Activated CD4-positive, alpha-beta T cell treated with anti-CD3 and anti-CD28 coated beads, Interleukin-2, amount 10 ng/mL, durations not matched to agents 24 days and 14 days (primary cell): ENCODE measurements around the gene FILIP1L. TPM values are rescaled to one million over a fixed set of nuclear protein-coding genes. Genes with fewer than 3 reads are reported as not detected.

Experiments
- DNase-seq: peaks from one replicate; pipeline ENCODE4 v3.0.0; 2022
- H3K27ac Mint-ChIP-seq: one replicate; pipeline ENCODE4 v1.8.0; 2022; ENCODE audit warnings: mild to moderate bottlenecking, mixed read lengths
- H3K27me3 Mint-ChIP-seq: one replicate; pipeline ENCODE4 v1.8.0; 2022; ENCODE audit warnings: mixed read lengths
- H3K36me3 Mint-ChIP-seq: one replicate; pipeline ENCODE4 v1.8.0; 2022; ENCODE audit warnings: low read depth, mild to moderate bottlenecking, mixed read lengths
- H3K4me1 Mint-ChIP-seq: one replicate; pipeline ENCODE4 v1.8.0; 2021; ENCODE audit warnings: mixed read lengths
- H3K4me3 Mint-ChIP-seq: one replicate; pipeline ENCODE4 v1.8.0; 2022; ENCODE audit warnings: mild to moderate bottlenecking, moderate library complexity, mixed read lengths
- H3K9me3 Mint-ChIP-seq: one replicate; pipeline ENCODE4 v1.8.0; 2021; ENCODE audit warnings: mixed read lengths
- intact Hi-C: fragments of 100-400 bp; cut with micrococcal nuclease; formaldehyde crosslinking; loops from one replicate; pipeline ENCODE4 v1.15.1; 2023
- total RNA-seq: library from RNA; stranded (reverse); gene quantifications from 2 replicates; pipeline ENCODE4 v1.2.3, GENCODE V29; 2022

FILIP1L gene
- total RNA-seq, 1 donor from 2014 or later, result 1.4 TPM

DNA sequence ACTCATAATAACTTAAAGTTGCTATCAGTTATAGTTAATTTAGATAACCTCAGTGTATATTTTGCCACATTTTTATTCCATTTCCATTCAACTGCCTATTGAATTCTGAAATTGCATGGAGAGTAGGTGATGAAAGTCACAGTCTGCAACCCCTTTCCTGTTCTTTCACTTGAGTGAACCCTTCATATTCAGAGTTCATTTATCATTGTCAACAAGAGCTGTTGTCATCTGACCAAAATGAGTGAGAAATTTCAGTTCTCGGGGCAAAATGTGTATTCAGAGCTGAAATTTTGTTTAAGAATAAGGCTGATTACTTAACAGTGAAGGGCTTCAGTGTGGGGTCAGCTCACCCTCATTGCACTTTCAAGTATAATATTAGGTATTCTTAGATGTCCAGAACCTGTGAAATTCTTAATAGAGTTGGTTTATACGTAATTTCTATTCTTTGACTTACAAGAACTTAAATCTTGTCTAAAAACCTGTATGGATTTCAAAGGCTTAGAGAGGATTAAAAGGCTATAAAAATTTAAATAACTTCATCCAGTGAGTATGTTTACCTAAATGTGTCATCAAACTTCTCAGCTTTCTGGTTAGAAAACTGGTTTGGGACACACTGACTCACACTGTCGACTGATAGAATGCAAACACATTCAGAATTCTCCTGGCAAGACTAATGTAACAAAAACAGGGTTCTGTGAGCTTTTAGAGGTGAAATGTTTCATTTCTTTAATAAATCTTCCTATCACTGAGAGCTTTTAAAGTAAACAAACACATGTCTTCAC is 204.4 kb downstream of the FILIP1L start:
- intact Hi-C loops, result no loop called here
- no peaks in the 10 kb centered on the region for H3K36me3 Mint-ChIP-seq
- DNase-seq, result no peak
- H3K9me3 Mint-ChIP-seq, result no peaks in the 10 kb centered on the region
- H3K27ac Mint-ChIP-seq, result no peak overlapping the region
- no peaks in the 10 kb centered on the region for H3K27me3 Mint-ChIP-seq
- H3K4me3 Mint-ChIP-seq, result no peak overlapping the region
- H3K4me1 Mint-ChIP-seq, result no peaks in the 10 kb centered on the region

DNA sequence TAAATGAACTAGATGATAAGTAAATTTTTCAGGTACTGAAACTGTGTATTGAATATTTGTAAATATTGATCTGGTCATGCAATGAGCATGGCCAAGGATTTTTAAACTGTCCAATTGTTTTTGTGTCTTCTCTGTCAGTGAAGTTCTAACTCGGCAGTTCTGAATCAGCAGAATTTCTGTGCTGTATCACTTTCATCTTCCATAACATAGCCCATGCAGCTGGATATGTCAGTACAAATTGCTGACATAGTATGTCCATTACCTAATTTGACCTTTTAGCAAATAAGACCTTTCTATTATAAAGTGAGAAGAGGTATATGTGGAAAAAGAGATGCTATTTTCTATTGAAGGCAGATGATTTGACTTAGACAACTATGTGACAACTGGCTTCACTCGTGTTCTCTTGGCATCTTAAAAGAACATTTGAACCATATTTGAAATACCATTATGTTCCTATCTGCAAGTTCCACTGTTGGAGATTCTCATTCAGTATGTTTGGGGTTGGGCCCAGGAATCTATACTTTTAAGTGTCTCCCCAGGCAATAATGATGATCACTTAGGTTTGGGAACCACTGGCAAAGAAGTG is 206.2 kb downstream of the FILIP1L start:
- H3K4me1 Mint-ChIP-seq, result no peaks in the 10 kb centered on the region
- intact Hi-C loops, result no loop called here
- H3K27ac Mint-ChIP-seq, result no peak overlapping the region
- H3K27me3 Mint-ChIP-seq, result no peaks in the 10 kb centered on the region
- H3K9me3 Mint-ChIP-seq, result no peaks in the 10 kb centered on the region
- DNase-seq, result no peak
- H3K4me3 Mint-ChIP-seq, result no peak overlapping the region
- no peaks in the 10 kb centered on the region for H3K36me3 Mint-ChIP-seq

DNA sequence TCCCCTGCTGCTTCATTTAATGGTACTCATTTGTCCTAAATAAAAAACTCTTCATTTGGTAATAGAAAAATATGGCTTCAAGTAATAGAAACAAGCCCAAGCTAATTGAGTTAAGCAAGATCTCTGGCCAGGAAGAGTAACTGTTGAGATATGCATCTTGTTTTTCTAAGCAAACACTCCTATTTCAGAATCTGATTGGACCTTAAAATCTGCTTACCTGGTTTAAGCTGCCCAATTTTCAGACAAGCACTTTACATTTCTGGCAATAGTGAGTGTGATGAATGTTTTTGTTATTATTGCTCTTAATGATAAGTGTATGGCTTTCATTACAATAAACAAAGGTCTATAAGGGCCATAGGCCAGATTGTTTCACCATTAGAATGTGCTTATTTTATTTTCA is 210.4 kb downstream of the FILIP1L start:
- H3K36me3 Mint-ChIP-seq, result no peaks in the 10 kb centered on the region
- peaks cover 2% of the 10 kb centered on the region for H3K4me1 Mint-ChIP-seq
- no peak overlapping the region for H3K4me3 Mint-ChIP-seq
- H3K27me3 Mint-ChIP-seq, result no peaks in the 10 kb centered on the region
- no peak for DNase-seq
- H3K27ac Mint-ChIP-seq, result no peak overlapping the region
- no peaks in the 10 kb centered on the region for H3K9me3 Mint-ChIP-seq
- intact Hi-C loops, result no loop called here

DNA sequence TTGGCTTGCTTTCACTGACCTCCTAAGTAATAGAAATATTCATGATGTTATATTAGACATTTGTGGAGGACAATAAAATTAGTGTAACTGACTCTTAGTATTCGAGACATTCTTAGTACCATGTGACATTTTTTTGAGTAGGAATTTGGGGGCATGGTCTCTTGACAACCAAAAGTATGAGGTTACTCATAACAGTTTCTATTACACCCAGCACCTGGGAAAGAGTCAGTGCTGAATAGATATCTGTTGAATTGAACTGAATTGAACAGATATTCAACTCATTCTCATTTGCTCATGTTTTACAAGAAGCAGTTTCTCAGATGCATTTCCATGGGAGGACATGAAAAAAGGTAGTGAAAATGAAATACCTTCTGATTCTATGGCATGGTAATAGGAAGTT is 212.2 kb downstream of the FILIP1L start:
- Mint-ChIP-seq H3K9me3 (no peaks in the 10 kb centered on the region), H3K4me3 (no peak overlapping the region), H3K27me3 (no peaks in the 10 kb centered on the region), H3K36me3 (no peaks in the 10 kb centered on the region), H3K4me1 (peaks cover 2% of the 10 kb centered on the region), H3K27ac (no peak overlapping the region)
- DNase-seq, result no peak
- intact Hi-C loops, result no loop called here

DNA sequence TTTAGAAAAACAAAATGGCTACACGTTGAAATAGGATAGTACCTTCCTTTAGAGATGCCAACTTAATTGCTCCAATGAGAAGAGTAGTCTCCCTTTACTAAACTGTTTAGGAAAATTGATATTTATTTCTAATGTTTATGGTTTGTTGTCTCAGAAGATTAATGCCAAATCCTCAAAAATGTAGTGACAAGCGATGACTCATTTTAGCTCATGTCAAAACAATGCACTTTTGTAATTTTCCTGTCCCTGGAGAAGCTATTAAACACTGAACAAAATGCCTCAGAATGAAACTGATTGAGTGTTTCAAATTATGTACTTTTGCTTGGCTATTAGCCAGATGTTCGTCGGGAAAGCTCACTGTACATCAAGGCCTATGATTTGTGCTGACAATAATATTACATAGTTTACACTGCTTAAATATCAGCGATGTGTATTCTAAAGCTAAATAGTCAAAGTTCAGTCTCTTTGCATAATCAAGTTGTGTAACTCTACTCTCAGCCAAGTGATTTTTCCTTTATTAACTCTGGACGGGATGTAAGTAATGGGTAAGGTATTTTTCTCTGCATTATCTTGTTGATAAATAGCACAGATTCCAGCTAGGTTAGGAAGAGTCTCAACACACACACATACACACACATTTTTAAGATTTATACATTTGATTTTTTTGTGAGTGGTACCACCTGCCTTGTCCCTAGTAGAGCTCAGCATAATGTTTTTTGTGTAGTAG is 212.9 kb downstream of the FILIP1L start:
- Mint-ChIP-seq H3K4me1 (peaks cover 2% of the 10 kb centered on the region), H3K9me3 (no peaks in the 10 kb centered on the region), H3K27ac (no peak overlapping the region), H3K27me3 (no peaks in the 10 kb centered on the region), H3K4me3 (no peak overlapping the region), H3K36me3 (no peaks in the 10 kb centered on the region)
- intact Hi-C loops, result no loop called here
- DNase-seq, result no peak

DNA sequence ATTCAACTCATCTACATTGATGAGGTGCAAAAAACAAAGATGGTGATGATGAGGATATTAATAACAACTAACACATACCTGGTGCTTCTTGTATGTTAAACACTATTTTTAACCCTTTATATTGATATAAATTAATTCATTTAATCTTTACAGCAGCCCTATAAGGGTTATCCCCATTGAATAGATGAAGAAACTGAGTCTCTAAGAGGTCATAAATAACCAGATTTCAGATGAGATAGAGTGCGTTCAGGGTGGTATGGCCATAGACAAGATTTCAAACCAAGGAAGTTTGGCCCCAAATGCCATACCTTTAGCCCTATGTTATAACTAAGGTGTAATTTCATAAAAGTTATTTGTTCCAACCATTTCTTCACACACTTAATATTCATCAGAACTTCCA is 214.1 kb downstream of the FILIP1L start:
- peaks cover 8% of the 10 kb centered on the region for H3K4me1 Mint-ChIP-seq
- no peaks in the 10 kb centered on the region for H3K9me3 Mint-ChIP-seq
- no peaks in the 10 kb centered on the region for H3K36me3 Mint-ChIP-seq
- DNase-seq, result no peak
- H3K27me3 Mint-ChIP-seq, result no peaks in the 10 kb centered on the region
- no peak overlapping the region for H3K27ac Mint-ChIP-seq
- no peak overlapping the region for H3K4me3 Mint-ChIP-seq
- intact Hi-C loops, result no loop called here

DNA sequence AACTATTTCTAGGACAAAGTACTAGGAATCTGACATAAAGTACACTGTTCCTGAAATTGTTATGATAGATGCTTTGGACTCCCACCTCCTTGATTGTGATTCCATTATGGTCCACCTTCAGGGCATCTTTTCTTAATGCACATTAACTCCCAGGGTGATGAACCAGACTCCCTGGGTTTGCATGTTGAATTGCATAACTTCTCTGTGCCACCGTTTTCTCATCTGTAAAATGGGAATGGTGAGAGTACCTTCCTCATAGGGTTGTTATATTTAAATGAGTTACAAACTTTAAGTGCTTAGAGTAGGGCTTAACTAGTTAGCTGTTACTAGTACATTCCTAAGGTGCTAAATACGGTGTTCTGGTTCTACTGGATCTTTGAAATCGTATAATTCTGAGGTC is 214.7 kb downstream of the FILIP1L start:
- Mint-ChIP-seq H3K9me3 (no peaks in the 10 kb centered on the region), H3K4me1 (peaks cover 8% of the 10 kb centered on the region), H3K27ac (no peak overlapping the region), H3K27me3 (no peaks in the 10 kb centered on the region), H3K4me3 (no peak overlapping the region), H3K36me3 (no peaks in the 10 kb centered on the region)
- intact Hi-C loops, result no loop called here
- DNase-seq, result no peak

DNA sequence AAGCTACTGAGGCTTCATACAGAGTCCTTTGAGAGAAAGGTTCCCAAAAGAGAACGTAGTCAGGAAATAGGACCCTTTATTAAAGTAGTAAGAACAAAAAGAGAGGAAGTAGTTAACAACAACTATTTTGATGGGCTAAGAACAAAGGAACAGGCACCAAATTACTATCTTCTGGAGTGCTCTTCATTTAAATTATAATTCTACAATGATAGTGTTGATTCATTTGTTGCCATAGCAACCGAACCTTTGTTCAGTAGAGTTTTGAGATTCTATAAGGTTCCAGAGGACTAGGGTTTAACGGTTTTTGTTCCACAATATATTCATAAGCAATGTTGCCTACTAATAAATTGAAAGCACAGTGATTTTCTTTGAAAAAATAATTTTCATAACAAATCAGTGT is 217.8 kb downstream of the FILIP1L start:
- intact Hi-C loops, result no loop called here
- no peak overlapping the region for H3K4me3 Mint-ChIP-seq
- no peaks in the 10 kb centered on the region for H3K27me3 Mint-ChIP-seq
- H3K9me3 Mint-ChIP-seq, result no peaks in the 10 kb centered on the region
- H3K27ac Mint-ChIP-seq, result no peak overlapping the region
- peaks cover 10% of the 10 kb centered on the region for H3K4me1 Mint-ChIP-seq
- H3K36me3 Mint-ChIP-seq, result no peaks in the 10 kb centered on the region
- DNase-seq, result no peak

DNA sequence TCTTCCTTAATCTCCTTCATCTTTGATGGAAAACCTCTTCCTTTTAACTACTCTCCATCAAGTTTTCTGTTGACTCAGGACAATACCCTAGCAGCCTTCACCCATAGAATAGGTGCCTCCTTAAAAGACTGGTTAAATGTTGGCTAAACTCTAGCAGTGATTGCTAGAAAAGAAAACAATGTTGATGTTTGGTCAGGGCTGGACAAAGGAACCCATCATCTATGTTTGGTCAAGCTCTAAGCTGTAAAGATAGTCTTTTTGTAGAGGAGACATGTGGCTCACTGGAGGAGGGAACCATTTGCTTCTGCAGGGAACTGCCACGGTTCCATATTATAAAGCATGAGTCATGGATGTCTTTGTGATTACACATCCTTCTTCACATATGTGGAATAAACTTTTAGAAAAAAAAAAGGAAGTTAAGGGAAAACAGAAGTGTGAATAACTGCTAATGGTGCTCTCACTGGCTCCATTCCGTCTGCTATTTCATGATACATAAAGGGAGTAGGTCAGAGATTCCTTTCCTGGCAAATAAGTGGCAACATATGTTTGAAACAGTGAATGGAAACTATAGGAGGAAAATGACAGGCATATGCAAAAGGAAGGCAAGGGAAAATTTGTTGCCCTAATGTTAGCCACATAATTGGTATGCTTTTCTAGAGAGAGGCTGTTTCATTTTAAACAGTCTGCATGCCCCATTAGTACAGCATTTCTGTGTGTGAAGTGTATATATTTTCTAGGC is 218.4 kb downstream of the FILIP1L start:
- Mint-ChIP-seq H3K9me3 (no peaks in the 10 kb centered on the region), H3K27me3 (no peaks in the 10 kb centered on the region), H3K27ac (no peak overlapping the region)

DNA sequence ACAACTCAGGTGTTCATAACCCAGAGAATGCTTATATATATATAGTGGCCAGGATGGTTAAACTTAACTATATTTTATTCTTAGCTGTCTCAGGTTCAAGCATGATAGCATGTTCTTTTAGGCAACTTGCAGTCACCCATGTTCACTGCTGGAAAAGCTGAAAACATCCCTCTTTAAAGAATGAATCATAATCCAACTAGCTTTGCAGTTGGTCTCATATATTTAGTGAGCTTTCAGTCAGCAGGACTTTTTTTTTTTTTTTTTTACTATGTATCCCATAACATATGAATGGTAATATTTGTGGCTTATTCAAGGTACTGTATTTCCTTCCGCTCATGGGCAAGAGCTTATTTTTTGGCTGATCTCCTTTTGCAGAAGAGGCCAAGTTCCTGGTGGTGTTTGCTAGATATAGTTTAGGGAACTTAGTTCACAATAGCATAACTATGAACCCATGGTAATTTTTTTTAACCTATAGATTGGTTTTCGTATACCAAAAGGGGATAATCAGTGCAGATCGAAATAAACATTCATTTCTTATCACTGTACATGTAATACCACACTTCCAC is 219.1 kb downstream of the FILIP1L start:
- intact Hi-C loops, result no loop called here
- Mint-ChIP-seq H3K9me3 (no peaks in the 10 kb centered on the region), H3K4me3 (no peak overlapping the region), H3K36me3 (no peaks in the 10 kb centered on the region), H3K27ac (no peak overlapping the region), H3K27me3 (no peaks in the 10 kb centered on the region), H3K4me1 (peaks cover 9% of the 10 kb centered on the region)
- DNase-seq, result no peak

More for the DNA sequence above, 218.4 kb downstream of the FILIP1L start:
- Mint-ChIP-seq H3K36me3 (no peaks in the 10 kb centered on the region), H3K4me1 (peaks cover 9% of the 10 kb centered on the region), H3K4me3 (no peak overlapping the region)
- intact Hi-C loops, result no loop called here
- no peak for DNase-seq

DNA sequence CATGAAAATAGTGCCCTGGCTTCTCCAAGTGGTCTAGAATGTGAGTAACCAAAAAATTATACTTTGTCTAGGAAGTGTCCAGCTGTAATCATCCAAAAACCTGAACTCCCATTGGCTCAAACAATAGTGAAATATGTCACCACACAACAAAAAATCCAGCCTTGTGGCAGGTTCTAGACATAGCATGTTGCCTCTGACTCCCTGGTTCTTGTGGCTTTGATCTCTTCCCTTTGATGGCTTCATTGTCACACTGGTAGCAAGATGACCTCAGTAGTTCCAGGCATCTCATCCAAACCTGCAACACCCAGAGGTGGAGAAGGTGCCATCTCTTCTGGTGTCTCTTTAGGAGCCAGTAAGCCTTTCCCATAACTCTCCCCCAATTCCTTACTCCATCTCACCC is 222.0 kb downstream of the FILIP1L start:
- H3K36me3 Mint-ChIP-seq, result peaks cover under 1% of the 10 kb centered on the region
- no peaks in the 10 kb centered on the region for H3K27me3 Mint-ChIP-seq
- H3K27ac Mint-ChIP-seq, result no peak overlapping the region
- no peak overlapping the region for H3K4me3 Mint-ChIP-seq
- intact Hi-C loops, result no loop called here
- H3K4me1 Mint-ChIP-seq, result peaks cover 9% of the 10 kb centered on the region
- H3K9me3 Mint-ChIP-seq, result no peaks in the 10 kb centered on the region
- DNase-seq, result no peak

DNA sequence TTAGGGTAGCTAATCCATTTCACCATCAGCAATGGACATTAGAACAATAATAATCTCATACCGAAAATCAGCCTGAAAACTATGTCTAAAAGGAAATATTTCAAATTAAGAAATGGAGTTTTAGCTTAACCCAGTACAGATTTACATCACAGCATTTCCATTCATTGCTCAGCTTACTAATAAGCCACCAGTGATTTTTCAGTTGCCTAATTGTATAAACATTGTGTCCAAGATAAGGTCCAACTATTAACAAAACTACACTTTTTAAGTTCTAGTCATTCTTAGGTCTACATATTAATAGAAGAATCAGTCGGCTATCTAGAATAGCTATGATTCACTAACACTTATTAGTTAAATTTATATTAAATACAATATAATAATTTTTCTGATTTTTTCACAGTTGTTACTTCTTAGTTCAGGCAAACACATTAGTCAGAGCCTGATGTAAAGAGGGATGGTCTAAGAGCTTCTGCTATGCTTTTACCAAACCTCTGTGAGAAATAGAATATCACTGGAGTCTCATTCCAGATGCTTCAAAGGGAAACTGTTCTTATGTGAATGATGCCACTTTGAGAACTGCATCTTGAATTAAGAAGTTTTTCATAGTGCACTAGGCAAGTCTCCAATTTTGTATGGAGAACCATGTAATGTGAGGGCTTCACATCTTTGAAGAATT is 222.6 kb downstream of the FILIP1L start:
- Mint-ChIP-seq H3K4me3 (no peak overlapping the region), H3K9me3 (no peaks in the 10 kb centered on the region), H3K36me3 (peaks cover 4% of the 10 kb centered on the region), H3K27ac (no peak overlapping the region), H3K27me3 (no peaks in the 10 kb centered on the region), H3K4me1 (peaks cover 9% of the 10 kb centered on the region)
- no peak for DNase-seq
- intact Hi-C loops, result no loop called here

DNA sequence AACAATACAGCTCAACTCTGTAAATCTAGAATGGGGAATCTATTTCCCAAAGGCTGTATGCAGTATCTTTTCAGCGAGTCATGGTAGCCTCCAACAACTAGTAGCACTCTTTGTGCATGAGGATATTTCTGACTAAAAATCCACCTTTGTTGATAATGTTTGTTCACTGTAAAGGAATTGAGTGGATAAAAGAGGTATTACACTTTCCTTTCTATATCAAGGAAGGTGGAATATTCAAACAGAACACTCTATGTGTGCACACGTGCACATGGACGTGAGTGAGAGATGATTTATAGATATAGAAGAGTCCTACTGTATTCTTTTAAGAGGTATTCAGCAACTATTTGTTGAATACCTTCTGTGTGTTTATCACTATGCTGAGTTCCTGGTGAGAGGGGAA is 228.4 kb downstream of the FILIP1L start:
- Mint-ChIP-seq H3K9me3 (no peaks in the 10 kb centered on the region), H3K27ac (no peak overlapping the region), H3K4me3 (no peak overlapping the region), H3K4me1 (peaks cover 19% of the 10 kb centered on the region), H3K27me3 (no peaks in the 10 kb centered on the region), H3K36me3 (peaks cover 7% of the 10 kb centered on the region)
- intact Hi-C loops, result no loop called here
- no peak for DNase-seq
